Measurements from ENCODE around the gene CENPI.

CENPI gene

GRCh38 chrX:101062176-101062575 lies 35.8 kb upstream of the CENPI start:
- no peak for DNase-seq
- no peak overlapping the region for H3K4me3 ChIP-seq (ENCODE audit: low read depth, low read length)
- no peak overlapping the region for H3K27ac ChIP-seq
- no peaks in the 10 kb centered on the region for H3K36me3 ChIP-seq
- no peaks in the 10 kb centered on the region for H3K9me3 ChIP-seq (ENCODE audit: severe bottlenecking)
- H3K27me3 ChIP-seq (ENCODE audit: insufficient read depth, low read depth, severe bottlenecking): no peaks in the 10 kb centered on the region
- TF ChIP-seq, protein P1, sequence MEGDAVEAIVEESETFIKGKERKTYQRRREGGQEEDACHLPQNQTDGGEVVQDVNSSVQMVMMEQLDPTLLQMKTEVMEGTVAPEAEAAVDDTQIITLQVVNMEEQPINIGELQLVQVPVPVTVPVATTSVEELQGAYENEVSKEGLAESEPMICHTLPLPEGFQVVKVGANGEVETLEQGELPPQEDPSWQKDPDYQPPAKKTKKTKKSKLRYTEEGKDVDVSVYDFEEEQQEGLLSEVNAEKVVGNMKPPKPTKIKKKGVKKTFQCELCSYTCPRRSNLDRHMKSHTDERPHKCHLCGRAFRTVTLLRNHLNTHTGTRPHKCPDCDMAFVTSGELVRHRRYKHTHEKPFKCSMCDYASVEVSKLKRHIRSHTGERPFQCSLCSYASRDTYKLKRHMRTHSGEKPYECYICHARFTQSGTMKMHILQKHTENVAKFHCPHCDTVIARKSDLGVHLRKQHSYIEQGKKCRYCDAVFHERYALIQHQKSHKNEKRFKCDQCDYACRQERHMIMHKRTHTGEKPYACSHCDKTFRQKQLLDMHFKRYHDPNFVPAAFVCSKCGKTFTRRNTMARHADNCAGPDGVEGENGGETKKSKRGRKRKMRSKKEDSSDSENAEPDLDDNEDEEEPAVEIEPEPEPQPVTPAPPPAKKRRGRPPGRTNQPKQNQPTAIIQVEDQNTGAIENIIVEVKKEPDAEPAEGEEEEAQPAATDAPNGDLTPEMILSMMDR (IDR thresholded peaks at IDR 0.05; ENCODE audit: low read depth, low read length): no peak

GRCh38 chrX:101071582-101071981 lies 26.4 kb upstream of the CENPI start:
- no peak overlapping the region for H3K27ac ChIP-seq
- H3K27me3 ChIP-seq (ENCODE audit: insufficient read depth, low read depth, severe bottlenecking): no peaks in the 10 kb centered on the region
- H3K9me3 ChIP-seq (ENCODE audit: severe bottlenecking): no peaks in the 10 kb centered on the region
- DNase-seq: no peak
- no peaks in the 10 kb centered on the region for H3K36me3 ChIP-seq
- H3K4me3 ChIP-seq (ENCODE audit: low read depth, low read length): no peak overlapping the region
- TF ChIP-seq, protein P1 (IDR thresholded peaks at IDR 0.05; ENCODE audit: low read depth, low read length): no peak

DNA sequence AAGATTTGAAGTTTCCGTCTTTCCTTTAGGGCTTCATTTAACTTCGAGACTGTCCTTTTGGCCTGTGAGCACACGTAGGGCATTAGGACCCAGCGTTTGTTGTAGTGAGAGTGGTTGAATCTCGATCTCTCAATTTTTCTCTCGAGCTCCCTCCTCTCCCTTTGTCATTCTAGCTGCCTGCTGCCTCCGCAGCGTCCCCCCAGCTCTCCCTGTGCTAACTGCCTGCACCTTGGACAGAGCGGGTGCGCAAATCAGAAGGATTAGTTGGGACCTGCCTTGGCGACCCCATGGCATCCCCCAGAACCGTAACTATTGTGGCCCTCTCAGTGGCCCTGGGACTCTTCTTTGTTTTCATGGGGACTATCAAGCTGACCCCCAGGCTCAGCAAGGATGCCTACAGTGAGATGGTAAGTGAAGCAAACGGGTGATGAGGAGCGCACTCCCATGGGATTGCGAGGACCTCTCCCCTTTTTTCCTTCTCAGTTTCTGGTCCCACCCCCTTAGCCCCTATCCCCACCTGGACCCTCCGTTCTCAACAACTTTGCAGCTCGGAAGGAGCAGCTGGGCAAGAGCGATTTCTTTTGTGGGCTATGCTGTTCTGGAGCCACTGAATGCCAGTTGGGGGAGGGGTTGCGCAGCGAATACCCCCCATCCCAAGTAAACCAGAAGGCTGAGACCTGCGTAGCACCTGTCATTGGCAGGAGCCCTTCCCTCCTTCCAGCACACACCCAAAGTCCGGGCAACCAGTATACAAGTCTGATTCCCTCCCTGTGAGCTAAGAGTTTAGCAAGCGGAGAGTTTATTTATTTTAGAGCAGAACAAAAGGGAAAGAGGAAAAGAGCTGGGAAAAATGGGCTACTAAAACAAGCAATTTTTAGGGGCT lies 19.0 kb upstream of the CENPI start, which contains the start of gene TMEM35A:
TSS of gene TMEM35A (plus strand) at position 164 of the 883 bp plus-strand sequence. CDS start at position 288, 124 bp downstream.
- H3K27me3 ChIP-seq (ENCODE audit: insufficient read depth, low read depth, severe bottlenecking): peaks cover 6% of the 10 kb centered on the region
- H3K4me3 ChIP-seq (ENCODE audit: low read depth, low read length): peak within 1 kb of the TSS; percentile 53
- peak within 1 kb of the TSS; percentile 36 for H3K27ac ChIP-seq
- no peaks in the 10 kb centered on the region for H3K9me3 ChIP-seq (ENCODE audit: severe bottlenecking)
- TF ChIP-seq, protein P1 (IDR thresholded peaks at IDR 0.05; ENCODE audit: low read depth, low read length): no peak
- H3K36me3 ChIP-seq: no peaks in the 10 kb centered on the region
- DNase-seq: peak; percentile 15

DNA sequence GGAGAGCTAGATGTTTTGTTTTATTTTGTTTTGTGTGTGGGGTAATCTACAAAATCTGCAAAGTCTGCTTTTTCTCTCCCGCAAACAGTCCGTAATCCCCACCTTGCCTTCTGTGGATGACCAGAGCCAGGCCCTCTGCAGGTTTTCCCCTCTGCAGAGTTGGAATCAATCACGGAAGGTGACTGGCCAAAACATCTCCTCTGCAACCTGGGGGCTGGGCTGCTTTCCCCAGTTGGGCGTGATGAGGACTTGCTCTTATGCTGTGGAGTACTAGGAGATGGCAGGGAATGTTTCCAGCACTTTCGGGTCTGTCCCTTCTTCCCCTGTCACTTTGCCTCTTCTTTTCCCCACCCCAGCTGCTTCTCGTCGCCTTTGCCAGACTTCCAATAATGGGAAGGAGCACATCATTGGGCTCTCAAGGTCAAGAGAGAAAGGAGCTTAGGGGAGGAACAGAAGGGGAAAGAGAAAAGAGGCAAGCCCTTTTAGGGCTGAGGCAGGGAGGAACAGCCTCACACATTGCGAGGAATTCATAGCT lies 18.2 kb upstream of the CENPI start:
- peak; percentile 17 for DNase-seq
- peak overlapping the region; percentile 53 for H3K4me3 ChIP-seq (ENCODE audit: low read depth, low read length)

GRCh38 chrX:101080326-101081124 lies 17.5 kb upstream of the CENPI start:
- Histone ChIP-seq H3K9me3 (ENCODE audit: severe bottlenecking) (no peaks in the 10 kb centered on the region), H3K27ac (peak overlapping the region; percentile 36), H3K27me3 (ENCODE audit: insufficient read depth, low read depth, severe bottlenecking) (peaks cover 6% of the 10 kb centered on the region), H3K4me3 (ENCODE audit: low read depth, low read length) (peak overlapping the region; percentile 53), H3K36me3 (no peaks in the 10 kb centered on the region)
- TF ChIP-seq, protein P1 (IDR thresholded peaks at IDR 0.05; ENCODE audit: low read depth, low read length): no peak
- peak; percentile 37 for DNase-seq

More for the DNA sequence above, 18.2 kb upstream of the CENPI start:
- peak overlapping the region; percentile 36 for H3K27ac ChIP-seq
- no peaks in the 10 kb centered on the region for H3K9me3 ChIP-seq (ENCODE audit: severe bottlenecking)
- no peaks in the 10 kb centered on the region for H3K36me3 ChIP-seq
- peaks cover 6% of the 10 kb centered on the region for H3K27me3 ChIP-seq (ENCODE audit: insufficient read depth, low read depth, severe bottlenecking)
- TF ChIP-seq, protein P1 (IDR thresholded peaks at IDR 0.05; ENCODE audit: low read depth, low read length): no peak
